Sciatic nerve (tissue), 2 donors: ENCODE data around the gene BLTP2. TPM values are rescaled to one million over a fixed set of nuclear protein-coding genes. Genes with fewer than 3 reads are reported as not detected.
A peak's percentile ranks its signal among the peaks of the same experiment; 100 is the strongest.
"Not testable (repeated sequence)": the region's sequence is repeated elsewhere in the genome, so short reads cannot be mapped to it uniquely, and the experiment has no call there.

Source experiments
- ATAC-seq: fragments of 200-7000 bp; cut with Tn5 transposase; one replicate; pipeline ENCODE4 v1.9.1; 2020; ENCODE audit warnings: mild to moderate bottlenecking, moderate library complexity
- DNase-seq: peaks from one replicate; pipeline ENCODE4 v3.0.0-alpha.2; 2020; ENCODE audit warnings: low spot score
- intact Hi-C: fragments of 100-400 bp; cut with DNase I; formaldehyde crosslinking; loops from one replicate; pipeline ENCODE4 v1.14.2; 2022
- total RNA-seq: library from RNA; stranded (reverse); fragmentation: NEBNext Ultra II Directional; extraction: Animal tissue kit (Norgen Biotek cat#: 25700); gene quantifications from one replicate; pipeline ENCODE4 v1.2.1, GENCODE V29; 2021
- donor health status: DM: no; HTN: no; CAD: no.
- donor health status: DM: no; HTN: no; CAD: no.

The BLTP2 gene
- total RNA-seq, 1 donor from 2014 or later: 115 TPM

GRCh38 chr17:28612936-28613872, 31.8 kb downstream of the BLTP2 start:
- ATAC-seq (peak; percentile 56), DNase-seq (no peak)
- intact Hi-C loops: loop anchor here (10.0 kb wide), 1 partner anchor 108 kb away; the partner anchor contains the start of gene FOXN1

DNA sequence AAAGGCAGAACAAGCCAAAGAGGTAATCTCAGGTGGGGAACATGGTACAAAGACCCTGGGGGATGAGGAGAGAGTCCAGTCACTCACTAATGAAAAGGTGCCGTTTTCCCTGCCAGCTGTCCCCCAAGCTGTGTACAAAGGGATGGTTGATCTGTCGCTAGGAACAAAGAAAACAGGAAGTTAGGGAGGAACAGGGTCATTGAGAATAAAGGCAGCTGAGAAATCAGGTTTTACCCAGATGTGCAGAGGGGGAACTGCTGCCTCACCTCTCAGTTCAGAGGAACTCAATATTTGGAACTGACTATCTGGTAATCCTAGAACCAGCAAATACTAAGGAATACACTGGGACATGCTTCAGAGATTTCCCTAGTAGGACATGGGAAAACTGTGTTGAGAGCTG, 32.4 kb downstream of the BLTP2 start:
- ATAC-seq (no peak), DNase-seq (no peak)
- intact Hi-C loops: loop anchor here (10.0 kb wide), 1 partner anchor 108 kb away; the partner anchor contains the start of gene FOXN1

DNA sequence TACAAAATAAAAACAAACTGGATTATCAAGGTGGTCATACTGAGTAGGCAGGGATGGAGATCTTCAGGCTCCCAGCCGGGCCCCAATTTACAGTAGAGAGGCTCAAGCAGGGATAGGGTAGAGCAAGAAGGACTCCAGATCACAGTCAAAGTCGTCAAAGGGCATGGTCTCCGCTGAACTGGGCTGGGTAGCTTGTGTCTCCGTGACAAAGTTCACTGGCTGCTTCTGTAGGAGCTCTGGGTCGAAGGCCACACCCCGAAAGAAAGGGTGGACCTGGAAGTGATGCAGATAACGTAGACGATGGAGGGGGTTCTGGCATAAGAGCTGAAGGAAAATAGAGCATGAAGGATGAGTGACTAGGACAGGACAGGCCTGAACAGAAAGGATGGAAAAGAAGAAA, 34.6 kb downstream of the BLTP2 start:
- DNase-seq (no peak), ATAC-seq (no peak)

GRCh38 chr17:28604031-28604430, 40.9 kb downstream of the BLTP2 start:
- DNase-seq, intact Hi-C loops, ATAC-seq: not testable (repeated sequence)

More for the DNA sequence above, 34.6 kb downstream of the BLTP2 start:
- intact Hi-C loops: loop anchor here (10.0 kb wide), 1 partner anchor 106 kb away; the partner anchor contains the start of gene FOXN1

GRCh38 chr17:28599311-28600184, 45.4 kb downstream of the BLTP2 start:
- peak; percentile 76 for ATAC-seq
- intact Hi-C loops: loop anchor here (5.0 kb wide), 1 partner anchor 953 kb away; no protein-coding TSS in a partner anchor
- peak; percentile 77 for DNase-seq

DNA sequence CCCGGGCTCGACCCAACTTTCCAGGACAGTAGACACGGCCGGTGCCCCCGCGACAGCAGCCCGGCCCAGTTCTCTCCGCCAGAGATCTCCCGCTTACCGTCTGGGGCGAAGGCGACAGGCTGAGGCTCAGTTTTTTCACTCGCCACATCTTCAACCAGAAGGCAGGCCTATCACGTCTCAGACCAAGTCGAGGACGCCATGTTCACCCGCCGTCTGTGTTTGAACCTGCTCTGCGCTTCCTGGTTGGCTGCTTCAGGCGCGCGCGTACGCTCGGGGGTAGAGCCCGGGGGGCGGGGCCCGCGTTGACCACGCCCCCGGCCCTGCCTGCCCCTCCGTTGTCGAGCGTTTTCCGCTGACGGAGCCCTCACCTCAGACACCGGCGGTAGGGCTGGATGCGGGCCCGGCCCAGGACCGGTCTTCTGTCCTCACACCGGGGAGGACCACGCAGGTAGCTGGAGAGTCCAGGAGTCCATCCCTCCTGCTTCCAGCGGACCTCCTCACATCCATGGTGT, 46.1 kb downstream of the BLTP2 start, which contains the start of gene SPAG5:
SPAG5 (minus strand) TSS at position 227 of the 512 bp plus-strand sequence; CDS start at position 148, 79 bp downstream.
- DNase-seq: peak; percentile 93
- intact Hi-C loops: loop anchor here (5.0 kb wide), 1 partner anchor 953 kb away; no protein-coding TSS in a partner anchor
- peak; percentile 100 for ATAC-seq

DNA sequence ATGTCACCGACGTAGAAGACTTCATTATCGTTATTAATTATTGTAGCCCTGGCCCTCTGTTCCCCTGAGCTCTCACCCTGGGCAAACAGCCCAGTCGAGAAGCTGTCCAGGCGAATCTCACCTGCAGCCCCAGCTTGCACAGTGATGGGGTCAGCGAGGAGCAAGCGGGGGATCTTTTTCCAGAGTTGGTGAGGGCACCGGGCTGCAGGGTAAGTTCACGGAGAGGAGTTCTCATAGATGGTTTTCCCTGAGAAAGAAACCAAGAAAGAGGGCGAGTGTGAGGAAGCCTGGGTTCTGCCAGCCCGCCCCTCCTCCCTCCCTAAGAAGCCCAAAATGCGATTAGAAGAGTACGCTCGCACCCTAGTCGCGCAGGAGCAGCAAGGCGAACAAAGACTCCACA, 46.6 kb downstream of the BLTP2 start:
- intact Hi-C loops: loop anchor here (5.0 kb wide), 1 partner anchor 954 kb away; no protein-coding TSS in a partner anchor
- no peak for DNase-seq
- no peak for ATAC-seq

DNA sequence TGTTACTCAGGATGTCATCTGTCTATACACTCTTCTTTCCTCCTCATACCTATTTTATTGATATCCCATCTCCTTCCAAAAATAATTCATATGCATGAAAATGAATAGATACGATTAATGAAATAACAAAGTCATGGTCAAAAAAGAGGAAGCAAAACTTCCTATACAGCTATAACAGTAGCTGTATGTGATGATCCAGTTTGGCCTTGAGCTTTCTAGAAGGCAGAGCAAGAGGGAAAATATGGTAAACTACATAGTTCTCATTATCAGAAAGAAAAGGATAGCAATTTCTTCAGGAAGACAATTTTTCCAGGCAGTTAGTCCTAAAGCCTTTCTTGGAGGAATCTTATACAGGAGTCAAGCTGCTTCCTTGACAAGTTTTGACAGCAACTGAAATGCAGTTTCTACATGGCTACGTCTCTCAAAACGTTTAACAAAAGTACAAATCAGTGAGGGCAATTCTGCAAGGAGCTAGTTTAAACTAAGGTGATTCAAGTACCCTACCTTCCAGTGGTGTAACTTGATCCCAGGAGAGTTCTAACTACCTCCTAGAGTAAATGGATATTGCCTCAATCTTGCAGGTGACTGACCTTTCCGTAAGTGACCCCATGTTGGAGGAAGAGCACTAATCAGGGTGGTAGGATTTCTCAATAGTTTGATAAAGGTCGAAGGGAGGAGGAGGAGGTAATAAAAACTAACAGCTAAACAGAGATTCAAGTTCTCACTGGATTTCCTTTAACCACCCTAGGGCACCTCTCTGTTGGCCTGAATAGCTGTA, 47.2 kb downstream of the BLTP2 start:
- intact Hi-C loops: loop anchor here (5.0 kb wide), 1 partner anchor 955 kb away; no protein-coding TSS in a partner anchor
- ATAC-seq (no peak), DNase-seq (no peak)

Other genes starting within 250 kb of the BLTP2 start
- gene SLC46A1, start 238.9 kb downstream of the BLTP2 start, total RNA-seq: 12.8 TPM
- not detected for gene SLC13A2, start 171.5 kb downstream of the BLTP2 start, total RNA-seq
- gene FOXN1, start 138.8 kb downstream of the BLTP2 start, total RNA-seq: not detected
- gene UNC119, start 92.5 kb downstream of the BLTP2 start, total RNA-seq: 28.3 TPM
- gene PIGS, start 73.6 kb downstream of the BLTP2 start, total RNA-seq: 40.4 TPM
- gene ALDOC, start 68.3 kb downstream of the BLTP2 start, total RNA-seq: 99.7 TPM
- 20.9 TPM for gene SPAG5, start 46.1 kb downstream of the BLTP2 start, total RNA-seq
- gene RSKR, start 31.0 kb downstream of the BLTP2 start, total RNA-seq: 14.4 TPM
- 33.7 TPM for gene SDF2, start 16.7 kb upstream of the BLTP2 start, total RNA-seq
- 70.7 TPM for gene SUPT6H, start 17.0 kb upstream of the BLTP2 start, total RNA-seq
- 7.6 TPM for gene PROCA1, start 66.7 kb upstream of the BLTP2 start, total RNA-seq
- gene RAB34, start 72.7 kb upstream of the BLTP2 start, total RNA-seq: 81.3 TPM
- 1,089 TPM for gene RPL23A, start 74.8 kb upstream of the BLTP2 start, total RNA-seq
- 3.1 TPM for gene TLCD1, start 81.1 kb upstream of the BLTP2 start, total RNA-seq
- 3.4 TPM for gene NEK8, start 83.6 kb upstream of the BLTP2 start, total RNA-seq
- gene TRAF4, start 98.9 kb upstream of the BLTP2 start, total RNA-seq: 39.2 TPM
- gene FAM222B, start 197.6 kb upstream of the BLTP2 start, total RNA-seq: 17.3 TPM
- 23.0 TPM for gene ERAL1, start 209.9 kb upstream of the BLTP2 start, total RNA-seq